ENCODE results near the gene C1orf105. TPM values are rescaled to one million over a fixed set of nuclear protein-coding genes. Genes with fewer than 3 reads are reported as not detected.

C1orf105 gene
- total and polyA plus RNA-seq, 9 donors, result not detected

DNA sequence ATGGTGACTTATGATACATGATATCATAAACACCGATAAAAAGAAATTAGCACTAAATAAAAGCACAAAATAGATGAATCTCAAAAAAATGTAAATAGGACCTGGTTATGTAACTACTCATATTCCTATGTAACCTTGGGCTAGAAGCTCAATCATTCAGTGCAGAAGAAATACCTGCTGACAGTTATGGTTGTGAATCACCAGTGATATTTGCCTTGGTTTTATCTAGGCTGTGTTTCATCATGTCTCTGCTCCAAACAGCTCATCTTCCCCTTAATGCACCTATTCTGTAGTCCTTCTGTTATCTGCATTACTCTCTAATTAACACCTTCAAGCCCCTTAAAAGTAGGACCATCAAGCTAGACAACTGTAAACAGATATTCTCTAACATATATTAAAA is 39.7 kb downstream of the C1orf105 start:
- Histone ChIP-seq H3K9me3 (no peaks in the 10 kb centered on the region), H3K4me1 (ENCODE audit: insufficient read depth) (peaks cover 1% of the 10 kb centered on the region), H3K36me3 (no peaks in the 10 kb centered on the region), H3K27ac (no peak overlapping the region), H3K4me3 (no peak overlapping the region), H3K27me3 (no peaks in the 10 kb centered on the region)
- no peak for TF ChIP-seq EP300 (IDR thresholded peaks at IDR 0.05)
- TF ChIP-seq POLR2A (IDR thresholded peaks at IDR 0.05), result no peak
- no peak for TF ChIP-seq CTCF (IDR thresholded peaks at IDR 0.05)
- 80 to 86% (median 86%) methylated on average over 1 of the region's 1 CpG for WGBS, 3 donors
- no peak for DNase-seq
- intact Hi-C loops (cut with DNase I), result no loop called here

GRCh38 chr1:172460887-172461315 is 40.4 kb downstream of the C1orf105 start:
- Histone ChIP-seq H3K4me3 (no peak overlapping the region), H3K9me3 (no peaks in the 10 kb centered on the region), H3K27ac (no peak overlapping the region), H3K36me3 (no peaks in the 10 kb centered on the region), H3K4me1 (ENCODE audit: insufficient read depth) (peaks cover 1% of the 10 kb centered on the region), H3K27me3 (no peaks in the 10 kb centered on the region)
- no peak for DNase-seq
- 10 to 24% (median 17%) methylated on average over 1 of the region's 1 CpG for WGBS, 3 donors
- TF ChIP-seq POLR2A (IDR thresholded peaks at IDR 0.05), result no peak
- intact Hi-C loops (cut with DNase I), result no loop called here

DNA sequence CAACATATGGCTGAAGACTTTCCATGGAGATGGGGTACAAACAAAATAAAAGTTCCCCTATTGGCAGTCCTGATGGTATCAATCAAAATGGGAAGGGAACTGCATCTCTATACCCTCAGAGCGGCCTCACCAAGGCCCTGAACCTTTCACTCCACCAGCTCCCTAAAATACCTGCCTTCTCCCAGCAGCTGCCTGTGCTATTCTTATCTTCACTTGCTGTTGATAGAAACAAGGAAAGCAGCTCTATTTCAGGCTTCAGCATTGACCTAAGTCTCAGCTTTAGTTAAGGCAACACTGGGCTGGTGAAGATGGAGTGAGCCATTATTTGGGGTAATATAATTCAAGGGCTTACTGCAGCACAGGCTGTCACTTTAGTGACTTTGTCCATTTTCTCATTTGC is 45.1 kb downstream of the C1orf105 start:
- WGBS, 3 donors, result 64 to 89% (median 74%) methylated on average over 1 of the region's 1 CpG

DNA sequence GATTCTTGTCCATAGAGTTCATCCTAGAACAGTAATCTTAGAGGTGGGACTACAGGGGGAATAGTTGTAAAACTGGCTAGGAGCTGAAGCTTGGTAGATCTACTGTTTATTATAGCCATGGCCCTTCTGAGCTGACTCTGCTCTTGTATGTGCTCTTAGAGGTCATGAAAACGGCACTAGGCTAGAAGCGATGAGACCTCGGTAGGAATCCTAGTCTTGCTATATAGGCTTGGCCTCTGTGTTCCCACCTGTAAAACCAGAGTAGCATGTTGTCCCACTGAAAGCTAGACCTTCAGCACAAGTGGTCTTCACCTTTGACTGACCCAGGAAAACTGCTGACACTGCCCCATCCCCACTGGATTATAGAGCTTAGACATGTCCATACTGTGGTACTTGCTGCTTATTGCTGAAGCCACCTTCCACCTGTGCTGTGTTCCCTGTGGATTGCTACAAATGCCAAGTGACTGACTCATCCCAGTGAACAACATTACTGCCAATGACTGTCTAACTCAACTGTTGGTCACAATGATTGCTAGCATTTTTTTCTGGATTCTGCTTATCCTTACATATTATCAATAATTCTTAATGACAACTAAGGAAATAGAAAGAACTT is 46.4 kb downstream of the C1orf105 start:
- no peaks in the 10 kb centered on the region for H3K9me3 ChIP-seq
- no peaks in the 10 kb centered on the region for H3K27me3 ChIP-seq
- no peaks in the 10 kb centered on the region for H3K4me1 ChIP-seq (ENCODE audit: insufficient read depth)
- no peak for TF ChIP-seq EP300 (IDR thresholded peaks at IDR 0.05)
- no peak for TF ChIP-seq POLR2A (IDR thresholded peaks at IDR 0.05)
- TF ChIP-seq CTCF (IDR thresholded peaks at IDR 0.05), result no peak
- no peak overlapping the region for H3K4me3 ChIP-seq
- no peaks in the 10 kb centered on the region for H3K36me3 ChIP-seq
- no peak for DNase-seq
- WGBS, 3 donors, result 91 to 95% (median 94%) methylated on average over 3 of the region's 3 CpGs
- intact Hi-C loops (cut with DNase I), result no loop called here
- no peak overlapping the region for H3K27ac ChIP-seq

More for the DNA sequence above, 45.1 kb downstream of the C1orf105 start:
- no peaks in the 10 kb centered on the region for H3K36me3 ChIP-seq
- H3K4me3 ChIP-seq, result no peak overlapping the region
- TF ChIP-seq EP300 (IDR thresholded peaks at IDR 0.05) (no peak), POLR2A (IDR thresholded peaks at IDR 0.05) (no peak), CTCF (IDR thresholded peaks at IDR 0.05) (no peak)
- H3K27me3 ChIP-seq, result no peaks in the 10 kb centered on the region
- peaks cover 1% of the 10 kb centered on the region for H3K4me1 ChIP-seq (ENCODE audit: insufficient read depth)
- intact Hi-C loops (cut with DNase I), result no loop called here
- H3K27ac ChIP-seq, result no peak overlapping the region
- no peak for DNase-seq
- no peaks in the 10 kb centered on the region for H3K9me3 ChIP-seq

GRCh38 chr1:172467446-172467845 is 47.0 kb downstream of the C1orf105 start:
- H3K27ac ChIP-seq, result no peak overlapping the region
- no peaks in the 10 kb centered on the region for H3K27me3 ChIP-seq
- H3K4me1 ChIP-seq (ENCODE audit: insufficient read depth), result no peaks in the 10 kb centered on the region
- H3K36me3 ChIP-seq, result no peaks in the 10 kb centered on the region
- H3K4me3 ChIP-seq, result no peak overlapping the region
- H3K9me3 ChIP-seq, result no peaks in the 10 kb centered on the region
- no peak for DNase-seq
- intact Hi-C loops (cut with DNase I), result no loop called here
- no peak for TF ChIP-seq POLR2A (IDR thresholded peaks at IDR 0.05)
- TF ChIP-seq CTCF (IDR thresholded peaks at IDR 0.05), result no peak
- TF ChIP-seq EP300 (IDR thresholded peaks at IDR 0.05), result no peak
- 50 to 55% (median 54%) methylated on average over 3 of the region's 3 CpGs for WGBS, 3 donors
